ENCODE results near the gene POLE.

The POLE gene

DNA sequence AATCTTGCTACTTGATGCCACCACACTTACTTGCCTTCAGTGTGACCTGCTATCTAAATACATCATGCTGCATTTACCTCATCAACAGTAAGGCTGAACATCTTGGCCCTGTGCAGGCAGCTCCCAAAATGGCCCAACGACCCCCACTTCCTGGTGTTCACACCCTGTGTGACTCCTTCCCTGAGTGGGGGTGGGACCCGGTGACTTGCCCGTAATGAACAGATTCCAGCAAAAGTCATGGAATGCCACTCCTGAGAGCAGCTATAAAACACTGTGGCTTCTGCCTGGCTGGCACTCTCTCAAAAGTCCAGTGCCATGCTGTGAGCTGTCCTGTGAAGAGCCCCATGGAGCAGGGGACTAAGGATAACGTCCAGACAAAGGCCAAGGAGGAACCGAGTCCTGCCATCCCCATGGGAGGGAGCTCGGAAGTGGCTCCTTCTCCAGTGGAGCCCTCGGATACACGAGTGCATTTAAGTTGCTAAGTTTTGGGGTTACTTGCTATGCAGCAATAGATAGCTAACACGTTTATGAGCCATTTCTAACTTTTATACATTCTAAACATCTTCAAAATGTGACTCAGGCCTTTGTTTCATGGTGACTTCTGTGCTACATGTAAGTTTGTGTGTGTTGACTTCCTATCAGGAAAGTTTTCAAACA, 35.6 kb downstream of the POLE start:
- no peak for DNase-seq (ENCODE audit: low read depth)

- no peak for DNase-seq (ENCODE audit: low read depth)
These were observed 37.8 kb downstream of the POLE start for GRCh38 chr12:132649226-132649945.

GRCh38 chr12:132648616-132649225, 38.4 kb downstream of the POLE start:
- DNase-seq (ENCODE audit: low read depth) = no peak

GRCh38 chr12:132647858-132648257, 39.3 kb downstream of the POLE start:
- DNase-seq (ENCODE audit: low read depth) = no peak

- DNase-seq (ENCODE audit: low read depth) = no peak
These were observed 40.3 kb downstream of the POLE start for GRCh38 chr12:132646850-132647249.

DNA sequence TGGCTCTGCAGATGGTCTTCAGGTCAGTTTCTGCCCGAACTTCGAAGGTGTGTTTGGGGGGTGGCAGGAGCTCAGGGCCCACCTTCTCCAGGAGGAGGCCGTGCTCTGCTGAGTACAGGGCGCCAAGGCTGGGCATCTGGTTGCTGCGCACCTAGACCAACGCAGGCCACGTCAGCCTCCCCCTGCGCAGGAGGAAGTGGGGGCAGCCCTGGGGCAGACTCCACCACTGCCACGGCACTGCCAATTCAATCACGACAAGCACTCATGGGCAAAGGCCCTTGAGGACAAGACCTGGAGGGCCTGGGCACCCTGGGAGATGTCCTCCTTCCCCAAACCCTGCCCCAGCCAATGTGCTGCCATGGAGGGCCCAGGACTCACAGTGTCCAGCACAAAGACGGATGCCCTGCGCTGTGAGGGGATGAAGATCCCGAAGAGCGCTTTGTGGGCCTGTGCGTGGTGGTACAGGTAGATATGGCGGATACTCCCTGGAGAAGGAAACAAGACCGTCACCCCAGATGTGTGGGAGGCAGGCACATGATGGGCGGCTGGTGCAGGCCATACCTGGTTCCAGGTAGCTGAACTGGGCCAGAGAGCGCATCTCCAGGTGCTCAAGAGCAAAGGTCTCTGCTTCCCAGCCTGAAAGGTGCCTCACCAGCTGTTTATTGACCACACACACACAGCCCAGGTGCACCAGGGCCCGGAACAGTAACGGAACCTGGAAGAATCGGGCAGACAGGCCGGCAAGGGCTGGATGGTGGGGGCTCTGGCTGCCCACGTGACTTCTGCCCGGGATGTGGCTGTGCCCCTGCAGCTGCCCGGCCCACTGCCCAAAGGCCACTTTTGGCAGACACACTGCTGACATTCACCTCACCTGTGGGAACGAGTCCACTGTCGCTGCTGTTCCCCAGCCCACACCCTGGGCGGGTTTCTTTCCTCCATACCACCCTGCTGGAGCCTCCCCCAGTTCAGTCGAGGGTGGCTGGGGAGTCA, 44.0 kb downstream of the POLE start:
- DNase-seq (ENCODE audit: low read depth) = no peak

DNA sequence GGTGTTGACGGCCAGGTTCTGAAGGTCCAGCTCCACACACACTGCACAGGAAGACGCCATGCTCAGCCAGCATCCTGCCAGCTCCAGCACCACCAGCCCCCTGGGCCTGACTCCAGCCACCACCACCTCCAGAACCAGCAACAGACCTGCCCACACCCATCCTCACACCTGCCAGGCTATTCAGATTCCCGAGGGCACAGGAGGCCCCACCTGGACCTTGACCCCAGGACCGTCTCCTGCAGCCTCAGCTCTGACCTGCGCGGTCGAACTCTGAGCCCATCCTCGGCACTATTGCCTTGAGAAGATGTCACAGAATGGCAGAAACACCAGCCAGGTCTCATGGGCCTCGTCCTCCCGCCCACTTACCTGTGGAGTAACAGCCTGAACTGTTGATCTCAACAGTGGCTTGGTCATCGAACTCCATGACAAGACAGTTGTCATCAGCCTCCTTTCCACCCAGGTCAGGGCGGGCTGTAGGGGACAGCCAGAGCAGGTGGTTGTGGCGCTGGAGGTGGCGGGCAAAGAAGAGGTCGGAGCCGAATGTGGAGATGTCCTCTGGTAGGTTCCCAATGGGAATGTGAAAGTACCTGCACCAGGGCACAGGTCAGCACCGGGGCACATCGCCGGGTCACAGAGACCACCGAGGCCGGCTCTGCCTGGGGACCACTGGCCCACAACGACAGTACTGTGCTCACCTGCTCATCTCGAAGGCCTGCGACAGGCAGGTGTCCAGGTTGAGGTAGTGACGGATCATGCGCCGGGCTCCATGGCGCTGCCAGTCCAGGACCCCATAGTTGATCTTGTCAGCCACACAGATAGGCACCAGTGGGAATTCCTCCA, 45.1 kb downstream of the POLE start:
- DNase-seq (ENCODE audit: low read depth) = no peak

GRCh38 chr12:132640936-132641335, 46.2 kb downstream of the POLE start:
- no peak for DNase-seq (ENCODE audit: low read depth)

- DNase-seq (ENCODE audit: low read depth) = no peak
These were observed 47.1 kb downstream of the POLE start for GRCh38 chr12:132639956-132640520.

DNA sequence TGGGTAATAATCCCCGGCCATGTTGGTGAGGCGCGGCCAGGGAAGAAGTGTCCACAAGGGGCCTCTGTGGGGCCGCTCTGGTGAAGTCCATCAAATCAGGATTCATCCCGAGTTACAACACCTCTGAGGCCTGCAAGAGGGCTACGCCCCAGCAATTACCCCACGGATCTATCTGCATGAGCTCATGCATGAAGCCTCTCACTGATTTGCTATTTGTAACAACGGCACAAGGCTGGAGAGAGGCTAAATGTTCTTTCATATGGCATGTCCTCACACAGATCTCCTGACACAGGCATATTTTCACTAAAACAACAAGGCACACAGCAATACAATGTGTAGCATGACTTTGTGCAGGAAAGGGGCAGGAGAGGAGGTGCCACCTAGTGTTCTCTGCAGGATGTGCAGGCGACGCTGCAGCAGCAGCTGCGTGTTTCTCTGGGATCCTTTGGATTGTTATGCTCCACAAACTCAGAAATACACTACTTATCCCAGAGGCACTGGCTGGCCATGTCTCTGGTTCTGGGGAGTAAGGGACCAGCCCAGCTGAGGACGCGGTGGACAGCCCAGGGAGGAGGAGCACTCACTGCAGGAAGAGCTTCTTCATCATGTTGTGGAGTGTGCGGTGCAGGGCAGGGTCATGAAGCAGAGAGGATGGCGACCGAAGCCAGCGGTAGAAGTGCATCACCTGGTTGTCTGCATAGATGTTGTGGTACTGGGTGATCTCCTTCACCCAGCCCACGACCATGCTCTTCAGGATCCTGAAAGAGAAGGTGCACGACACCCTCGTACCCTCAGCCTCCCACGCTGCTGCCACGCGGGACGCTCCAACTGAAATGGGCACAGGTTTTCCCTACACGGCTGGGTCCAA, 48.4 kb downstream of the POLE start:
- DNase-seq (ENCODE audit: low read depth) = no peak

- DNase-seq (ENCODE audit: low read depth) = no peak
These were observed 49.3 kb downstream of the POLE start for GRCh38 chr12:132637811-132638210.

DNA sequence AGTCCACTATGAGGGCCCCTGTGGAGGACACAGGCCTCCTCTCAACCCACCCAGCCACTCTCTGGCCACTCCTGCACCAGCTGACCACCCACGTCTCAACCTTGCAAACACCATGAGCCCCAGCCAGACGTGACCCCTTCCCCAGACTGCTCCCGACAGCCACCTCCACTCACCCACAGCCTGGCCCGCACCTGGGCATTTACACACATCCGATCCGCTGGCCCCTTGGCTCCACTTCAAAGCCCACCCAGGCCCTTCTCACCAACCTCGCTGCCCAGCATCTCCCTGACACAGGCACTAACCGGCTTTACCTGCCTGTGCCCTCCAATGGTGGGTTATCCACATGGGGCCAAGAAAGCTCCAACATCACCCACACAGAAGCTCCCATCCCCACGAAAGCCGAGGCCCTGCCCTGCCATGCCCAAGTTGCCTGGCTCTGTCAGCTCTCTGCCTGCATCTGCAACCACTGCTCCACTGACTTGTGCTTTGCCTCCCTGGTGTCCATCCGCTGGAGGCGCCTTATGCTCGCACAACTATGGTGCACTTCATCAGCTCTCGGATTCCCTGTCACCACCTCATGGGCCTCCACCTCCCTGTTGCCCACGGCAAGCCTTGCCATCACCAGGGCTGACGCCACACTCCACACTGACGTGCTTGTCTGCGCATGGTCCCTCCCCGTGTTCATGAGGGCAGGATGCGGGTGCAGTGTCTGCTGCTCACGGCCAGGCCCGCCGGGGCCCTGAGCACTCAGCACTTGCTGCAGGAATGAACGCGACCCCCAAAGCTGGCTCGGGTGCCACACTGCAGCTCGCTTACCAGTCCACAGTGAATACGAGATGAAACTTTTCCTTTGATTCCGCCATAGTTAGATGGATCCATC, 51.8 kb downstream of the POLE start:
- DNase-seq (ENCODE audit: low read depth) = no peak

DNA sequence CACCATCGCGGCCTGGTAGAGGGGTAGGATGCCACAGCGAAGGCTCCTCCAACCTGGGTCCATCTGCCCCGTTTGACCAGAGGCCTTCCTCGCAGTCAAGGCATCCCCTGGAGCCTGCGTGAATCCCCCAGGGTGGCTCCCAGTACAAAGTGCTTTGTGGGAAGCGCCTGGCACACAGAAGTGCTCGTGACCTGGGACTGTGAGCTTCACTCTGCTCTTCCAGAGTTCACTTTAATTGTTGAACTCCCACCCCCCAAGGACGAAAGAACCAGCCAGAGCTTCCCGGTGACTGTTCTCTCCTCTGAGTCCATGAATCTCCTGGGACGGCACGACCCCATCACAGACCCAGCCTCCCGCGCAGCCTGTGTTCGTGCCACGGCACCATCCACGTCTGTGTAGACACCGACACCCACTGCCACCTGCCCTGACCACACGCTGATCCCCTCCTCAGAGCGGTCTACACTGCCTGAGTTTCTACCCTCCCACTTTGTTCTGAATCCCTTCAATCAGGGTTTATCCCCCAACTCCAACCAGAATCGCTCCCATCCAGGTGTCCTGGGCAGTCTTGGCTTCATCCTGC, 52.6 kb downstream of the POLE start:
- no peak for DNase-seq (ENCODE audit: low read depth)

- DNase-seq (ENCODE audit: low read depth) = no peak
These were observed 53.2 kb downstream of the POLE start for GRCh38 chr12:132633901-132634300.

- no peak for DNase-seq (ENCODE audit: low read depth)
These were observed 53.7 kb downstream of the POLE start for GRCh38 chr12:132633398-132633797.

- DNase-seq (ENCODE audit: low read depth) = no peak
These were observed 54.5 kb downstream of the POLE start for GRCh38 chr12:132632521-132633228.

GRCh38 chr12:132631666-132632065, 55.5 kb downstream of the POLE start:
- no peak for DNase-seq (ENCODE audit: low read depth)

GRCh38 chr12:132630672-132631071, 56.5 kb downstream of the POLE start:
- no peak for DNase-seq (ENCODE audit: low read depth)

All from activated T-helper 9 cell treated with anti-CD3 and anti-CD28 coated beads, Interleukin-2, amount 50 U/mL, for 16 hours (primary cell).